ENCODE data around the gene SETBP1.

Gene SETBP1

DNA sequence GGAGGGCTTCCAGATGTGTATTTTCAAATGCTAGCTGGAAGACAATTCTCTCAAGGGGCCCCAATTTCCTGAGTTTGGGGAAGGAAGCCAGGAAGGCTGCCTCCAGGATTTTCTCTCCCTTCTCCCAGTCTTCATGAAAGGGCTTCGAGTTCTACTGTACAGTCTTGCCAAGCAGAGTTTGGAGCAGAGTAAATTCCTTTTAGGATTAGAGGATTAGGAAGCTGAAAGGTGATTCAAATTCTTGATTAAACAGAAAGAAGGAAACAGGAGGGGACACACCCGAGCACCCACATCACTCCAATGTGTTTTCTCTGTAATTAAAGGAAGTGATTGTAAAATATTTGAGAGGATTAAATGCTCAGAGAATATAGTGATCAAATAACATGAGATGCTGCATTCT lies 217.8 kb downstream of the SETBP1 start:
- H3K27ac ChIP-seq: no peak overlapping the region
- TF ChIP-seq, protein P1, sequence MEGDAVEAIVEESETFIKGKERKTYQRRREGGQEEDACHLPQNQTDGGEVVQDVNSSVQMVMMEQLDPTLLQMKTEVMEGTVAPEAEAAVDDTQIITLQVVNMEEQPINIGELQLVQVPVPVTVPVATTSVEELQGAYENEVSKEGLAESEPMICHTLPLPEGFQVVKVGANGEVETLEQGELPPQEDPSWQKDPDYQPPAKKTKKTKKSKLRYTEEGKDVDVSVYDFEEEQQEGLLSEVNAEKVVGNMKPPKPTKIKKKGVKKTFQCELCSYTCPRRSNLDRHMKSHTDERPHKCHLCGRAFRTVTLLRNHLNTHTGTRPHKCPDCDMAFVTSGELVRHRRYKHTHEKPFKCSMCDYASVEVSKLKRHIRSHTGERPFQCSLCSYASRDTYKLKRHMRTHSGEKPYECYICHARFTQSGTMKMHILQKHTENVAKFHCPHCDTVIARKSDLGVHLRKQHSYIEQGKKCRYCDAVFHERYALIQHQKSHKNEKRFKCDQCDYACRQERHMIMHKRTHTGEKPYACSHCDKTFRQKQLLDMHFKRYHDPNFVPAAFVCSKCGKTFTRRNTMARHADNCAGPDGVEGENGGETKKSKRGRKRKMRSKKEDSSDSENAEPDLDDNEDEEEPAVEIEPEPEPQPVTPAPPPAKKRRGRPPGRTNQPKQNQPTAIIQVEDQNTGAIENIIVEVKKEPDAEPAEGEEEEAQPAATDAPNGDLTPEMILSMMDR (conservative IDR thresholded peaks at IDR 0.05): no peak

DNA sequence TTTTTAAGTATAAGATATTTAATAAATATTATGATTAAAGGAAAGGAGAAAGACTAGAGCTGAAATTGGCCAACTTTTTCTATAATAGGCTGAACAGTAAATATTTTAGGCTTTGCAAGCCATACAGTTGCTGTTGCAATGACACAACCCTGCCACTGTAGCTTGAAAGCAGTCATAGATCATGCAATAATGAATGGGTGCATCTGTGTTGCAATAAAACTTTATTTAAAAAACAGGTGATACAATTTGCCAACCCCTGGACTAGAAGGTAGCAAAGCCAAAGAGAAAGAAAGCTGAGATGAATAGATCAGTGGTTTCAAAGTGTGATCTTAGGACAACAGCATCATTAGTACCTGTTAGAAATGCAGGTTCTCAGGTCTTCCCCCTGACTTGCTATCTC lies 219.1 kb downstream of the SETBP1 start:
- no peak overlapping the region for H3K27ac ChIP-seq
- TF ChIP-seq, protein P1 (conservative IDR thresholded peaks at IDR 0.05): no peak

DNA sequence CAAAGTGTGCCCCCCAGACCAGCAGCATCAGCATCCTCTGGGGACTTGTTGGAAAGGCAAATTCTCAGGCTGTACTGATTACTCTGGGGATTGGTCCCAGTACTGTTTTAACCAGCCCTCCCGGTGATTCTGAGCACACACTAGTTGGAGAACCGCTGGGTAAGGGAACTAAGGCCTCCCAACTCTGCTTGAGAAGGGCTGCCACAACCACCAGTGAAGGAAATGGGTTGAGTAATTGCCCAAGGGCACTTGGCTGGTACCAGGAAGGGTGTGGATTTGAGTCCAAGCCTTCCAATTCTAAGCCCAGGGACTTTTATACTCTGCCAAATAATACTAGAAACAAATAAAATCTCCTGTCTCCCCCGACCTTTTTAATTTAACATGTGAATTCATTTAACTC lies 219.9 kb downstream of the SETBP1 start:
- TF ChIP-seq, protein P1 (conservative IDR thresholded peaks at IDR 0.05): no peak

DNA sequence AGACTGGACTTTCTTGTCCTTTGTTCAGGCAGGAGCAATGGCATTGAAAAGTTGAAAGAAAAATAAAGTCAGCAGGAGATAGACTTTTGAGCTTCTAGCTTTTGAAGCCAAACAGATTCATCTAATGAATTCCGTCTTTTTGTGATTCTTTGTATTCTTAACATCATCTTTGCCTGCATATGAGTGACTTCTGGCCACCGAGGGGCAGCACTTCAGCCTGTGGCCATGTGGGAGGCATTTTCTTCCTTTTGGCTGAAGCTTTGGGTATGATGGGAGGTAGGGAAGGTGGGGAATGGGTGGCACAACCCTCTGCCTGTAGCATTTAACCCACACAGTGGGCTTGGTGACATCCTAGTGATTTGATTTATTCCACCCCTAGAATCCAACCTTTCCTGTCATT lies 220.6 kb downstream of the SETBP1 start:
- no peak overlapping the region for H3K27ac ChIP-seq
- TF ChIP-seq, protein P1 (conservative IDR thresholded peaks at IDR 0.05): 0 out of 2 replicates have a peak, but pooled peaks have one; percentile 14

More for the DNA sequence above, 219.9 kb downstream of the SETBP1 start:
- no peak overlapping the region for H3K27ac ChIP-seq

DNA sequence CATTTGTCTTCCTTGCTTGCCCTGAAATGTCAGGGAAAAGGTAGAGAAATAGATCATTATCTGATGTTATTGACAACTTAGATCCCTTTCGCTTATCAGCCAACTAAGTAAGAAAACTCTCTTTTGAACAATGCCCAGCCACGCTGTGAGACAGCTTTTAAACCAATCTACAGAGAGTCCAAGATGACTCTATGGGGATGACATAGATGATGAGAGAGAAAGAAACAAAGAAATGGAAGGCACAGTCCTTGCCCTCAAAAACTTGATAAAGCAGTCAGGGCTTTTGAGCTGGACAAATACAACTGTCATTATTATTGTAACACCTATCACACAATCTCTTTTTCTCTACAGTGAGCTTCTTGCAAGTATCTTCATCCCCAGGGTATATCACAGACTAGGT lies 222.6 kb downstream of the SETBP1 start:
- H3K27ac ChIP-seq: no peak overlapping the region
- TF ChIP-seq, protein P1 (conservative IDR thresholded peaks at IDR 0.05): no peak

DNA sequence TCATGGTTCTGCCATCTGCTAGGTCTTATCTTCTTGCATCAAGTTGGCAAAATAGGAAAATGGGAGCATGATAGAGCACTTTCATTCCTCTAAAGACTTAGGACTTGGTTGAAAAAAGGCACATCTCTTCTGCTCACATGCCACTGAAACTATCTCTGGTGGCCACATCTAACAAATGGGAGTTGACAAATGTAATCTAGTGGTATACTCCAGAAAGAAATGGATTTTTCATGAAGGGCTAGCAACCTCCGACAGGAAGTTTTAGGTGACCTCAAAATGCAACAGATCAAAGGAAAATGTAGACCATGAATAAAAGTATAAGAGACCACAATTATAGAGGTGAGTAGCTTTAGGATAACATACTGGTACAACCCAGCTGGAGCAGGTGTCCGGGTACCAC lies 224.1 kb downstream of the SETBP1 start:
- no peak overlapping the region for H3K27ac ChIP-seq
- TF ChIP-seq, protein P1 (conservative IDR thresholded peaks at IDR 0.05): no peak

DNA sequence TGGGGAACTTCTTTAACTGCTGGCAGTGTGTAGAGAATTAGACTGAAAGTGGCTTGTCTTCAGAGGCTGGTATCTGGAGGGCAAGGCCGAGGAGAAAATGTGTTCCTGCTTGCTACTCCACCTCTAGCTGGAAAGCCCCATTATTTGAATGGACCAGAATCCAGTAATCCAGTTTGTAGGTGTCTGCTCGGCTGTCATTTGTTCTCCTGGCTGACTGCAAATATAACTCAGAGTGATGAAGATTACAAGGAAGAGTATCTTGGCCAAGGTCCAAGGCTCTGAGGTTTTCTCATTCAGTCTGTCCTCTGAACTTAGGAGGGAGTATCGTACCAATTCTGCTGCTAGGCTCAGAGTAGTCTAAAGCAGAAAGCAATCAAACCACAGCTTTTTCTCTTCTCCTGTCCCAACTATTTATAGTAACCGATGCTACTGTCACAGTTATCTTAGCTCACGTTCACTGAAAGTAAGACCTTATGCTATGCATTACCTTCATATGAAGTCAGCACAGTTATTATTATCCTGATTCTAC lies 228.6 kb downstream of the SETBP1 start:
- TF ChIP-seq, protein P1 (conservative IDR thresholded peaks at IDR 0.05): no peak
- no peak overlapping the region for H3K27ac ChIP-seq
